Measurements from ENCODE around the gene P3R3URF. TPM values are rescaled to one million over a fixed set of nuclear protein-coding genes. Genes with fewer than 3 reads are reported as not detected.

P3R3URF gene
- total RNA-seq, 1 donor from 2014 or later: not detected

DNA sequence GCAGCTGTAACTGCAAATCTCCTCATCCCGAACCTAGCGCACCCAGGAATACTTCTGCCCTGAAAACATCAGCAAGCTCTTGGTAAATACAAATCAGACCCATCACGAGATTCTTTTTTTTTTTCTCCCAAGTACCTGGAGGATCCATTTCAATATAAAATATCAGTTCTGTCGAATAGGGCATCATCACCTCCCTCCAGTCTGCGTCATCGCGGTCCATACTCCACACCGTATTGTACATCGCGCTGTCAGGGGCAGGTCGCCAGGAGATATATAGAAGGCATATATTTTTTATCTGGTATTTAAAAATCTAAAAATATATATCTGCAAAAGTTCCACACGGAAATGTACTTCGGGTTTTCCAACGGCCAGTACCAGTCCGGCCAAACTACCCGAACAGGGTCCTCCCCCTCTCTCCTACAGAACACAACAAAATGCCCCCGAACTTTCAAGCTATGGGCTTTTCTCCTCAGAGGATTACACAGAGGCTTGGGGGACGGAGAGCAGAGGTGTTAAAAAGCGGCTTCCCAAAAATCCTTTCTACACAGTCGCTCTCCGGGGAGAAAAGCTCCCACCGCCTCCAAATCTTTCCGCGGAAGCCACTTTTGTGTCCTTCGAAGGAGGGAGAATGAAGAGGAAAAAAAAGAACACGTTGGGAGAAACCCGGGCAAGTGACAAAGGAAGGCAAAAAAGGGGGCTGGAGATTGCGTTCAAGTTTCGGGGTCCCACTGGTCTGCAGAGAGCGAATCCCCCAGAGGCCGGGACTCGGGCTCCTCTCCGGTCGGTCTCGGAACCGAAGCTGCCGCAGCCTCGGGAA lies 44.4 kb downstream of the P3R3URF start:
- DNase-seq (ENCODE audit: low spot score): peak; percentile 74

DNA sequence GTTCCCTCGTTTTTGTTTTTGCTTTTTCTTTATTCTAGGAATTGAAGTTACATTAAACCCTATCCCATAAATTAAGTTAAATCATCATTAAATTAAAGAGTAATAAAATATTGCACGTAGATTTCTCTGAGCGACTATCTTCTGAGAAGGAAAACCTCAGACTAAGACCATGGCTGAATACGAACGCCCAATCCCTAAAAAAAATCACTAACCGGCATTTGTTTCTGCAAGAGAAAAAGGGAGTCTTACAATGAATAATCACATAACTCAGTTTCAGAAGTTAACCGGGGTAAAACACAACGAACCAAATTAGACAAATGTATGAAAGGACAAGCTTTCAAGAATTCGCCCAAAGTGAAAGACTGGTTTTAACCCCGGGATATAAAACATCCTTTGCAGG lies 45.2 kb downstream of the P3R3URF start:
- Histone ChIP-seq H3K9me3 (ENCODE audit: low read depth) (no peaks in the 10 kb centered on the region), H3K4me2 (peak overlapping the region; percentile 97), H3K9ac (peak overlapping the region; percentile 98), H2AFZ (replicated peaks) (no peak overlapping the region), H4K20me1 (ENCODE audit: low read depth) (peaks cover 52% of the 10 kb centered on the region), H3K36me3 (peaks cover 5% of the 10 kb centered on the region), H3K27ac (peak overlapping the region; percentile 100), H3K27me3 (no peaks in the 10 kb centered on the region), H3K4me3 (peak overlapping the region; percentile 95), H3F3A (ENCODE audit: low read depth) (peaks cover 38% of the 10 kb centered on the region), H3K79me2 (ENCODE audit: low read depth) (peaks cover 62% of the 10 kb centered on the region), H3K4me1 (peaks cover 35% of the 10 kb centered on the region)
- Mint-ChIP-seq H3K36me3 (peaks cover 7% of the 10 kb centered on the region), H3K9me3 (no peaks in the 10 kb centered on the region), H3K4me3 (peak overlapping the region; percentile 97), H3K4me1 (peaks cover 34% of the 10 kb centered on the region), H3K27me3 (ENCODE audit: insufficient read depth, low read depth) (peaks cover 5% of the 10 kb centered on the region), H3K27ac (peak overlapping the region; percentile 99)
- DNase-seq (ENCODE audit: low spot score): no peak
- TF ChIP-seq, protein P1, sequence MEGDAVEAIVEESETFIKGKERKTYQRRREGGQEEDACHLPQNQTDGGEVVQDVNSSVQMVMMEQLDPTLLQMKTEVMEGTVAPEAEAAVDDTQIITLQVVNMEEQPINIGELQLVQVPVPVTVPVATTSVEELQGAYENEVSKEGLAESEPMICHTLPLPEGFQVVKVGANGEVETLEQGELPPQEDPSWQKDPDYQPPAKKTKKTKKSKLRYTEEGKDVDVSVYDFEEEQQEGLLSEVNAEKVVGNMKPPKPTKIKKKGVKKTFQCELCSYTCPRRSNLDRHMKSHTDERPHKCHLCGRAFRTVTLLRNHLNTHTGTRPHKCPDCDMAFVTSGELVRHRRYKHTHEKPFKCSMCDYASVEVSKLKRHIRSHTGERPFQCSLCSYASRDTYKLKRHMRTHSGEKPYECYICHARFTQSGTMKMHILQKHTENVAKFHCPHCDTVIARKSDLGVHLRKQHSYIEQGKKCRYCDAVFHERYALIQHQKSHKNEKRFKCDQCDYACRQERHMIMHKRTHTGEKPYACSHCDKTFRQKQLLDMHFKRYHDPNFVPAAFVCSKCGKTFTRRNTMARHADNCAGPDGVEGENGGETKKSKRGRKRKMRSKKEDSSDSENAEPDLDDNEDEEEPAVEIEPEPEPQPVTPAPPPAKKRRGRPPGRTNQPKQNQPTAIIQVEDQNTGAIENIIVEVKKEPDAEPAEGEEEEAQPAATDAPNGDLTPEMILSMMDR (IDR thresholded peaks at IDR 0.05): no peak
- TF ChIP-seq EZH2phosphoT487 (IDR thresholded peaks at IDR 0.05) (no peak), EZH2 (IDR thresholded peaks at IDR 0.05) (no peak)

More for the DNA sequence above, 44.4 kb downstream of the P3R3URF start:
- H3K79me2 ChIP-seq (ENCODE audit: low read depth): peaks cover 54% of the 10 kb centered on the region
- H3K4me1 Mint-ChIP-seq: peaks cover 43% of the 10 kb centered on the region
- TF ChIP-seq EZH2phosphoT487 (IDR thresholded peaks at IDR 0.05) (no peak), EZH2 (IDR thresholded peaks at IDR 0.05) (no peak)
- TF ChIP-seq, protein P1 (IDR thresholded peaks at IDR 0.05): no peak
- peak overlapping the region; percentile 97 for H3K4me3 Mint-ChIP-seq
- H2AFZ ChIP-seq (replicated peaks): no peak overlapping the region
- peaks cover 44% of the 10 kb centered on the region for H4K20me1 ChIP-seq (ENCODE audit: low read depth)
- no peaks in the 10 kb centered on the region for H3K9me3 ChIP-seq (ENCODE audit: low read depth)
- H3K27me3 ChIP-seq: no peaks in the 10 kb centered on the region
- H3K4me3 ChIP-seq: peak overlapping the region; percentile 95
- H3K9me3 Mint-ChIP-seq: no peaks in the 10 kb centered on the region
- peaks cover 43% of the 10 kb centered on the region for H3K4me1 ChIP-seq
- H3K4me2 ChIP-seq: peak overlapping the region; percentile 97
- H3K9ac ChIP-seq: peak overlapping the region; percentile 98
- peaks cover 44% of the 10 kb centered on the region for H3F3A ChIP-seq (ENCODE audit: low read depth)
- H3K36me3 Mint-ChIP-seq: peaks cover 7% of the 10 kb centered on the region
- H3K27ac ChIP-seq: peak overlapping the region; percentile 100
- peak overlapping the region; percentile 100 for H3K27ac Mint-ChIP-seq
- H3K27me3 Mint-ChIP-seq (ENCODE audit: insufficient read depth, low read depth): peaks cover 5% of the 10 kb centered on the region
- peaks cover 5% of the 10 kb centered on the region for H3K36me3 ChIP-seq

DNA sequence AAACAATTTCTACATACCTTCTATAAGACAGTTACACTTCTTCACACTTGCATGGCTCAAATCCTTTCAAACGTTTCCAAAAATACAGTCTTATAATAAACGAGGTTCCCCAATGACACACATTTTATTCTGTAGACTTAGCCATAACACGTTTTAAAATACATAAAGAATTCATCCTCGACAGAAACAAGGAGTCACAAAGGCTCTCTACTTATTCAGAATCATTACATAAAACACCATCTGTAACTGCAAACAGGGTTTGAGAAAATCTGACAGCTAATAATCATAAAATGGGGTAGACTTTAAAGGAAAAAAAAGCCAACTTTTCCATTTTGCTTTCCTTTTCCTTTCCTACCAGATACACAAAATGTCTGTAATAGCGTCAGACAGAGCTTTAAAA lies 45.7 kb downstream of the P3R3URF start:
- Histone ChIP-seq H4K20me1 (ENCODE audit: low read depth) (peaks cover 57% of the 10 kb centered on the region), H3K4me2 (peak overlapping the region; percentile 97), H3F3A (ENCODE audit: low read depth) (peaks cover 38% of the 10 kb centered on the region), H2AFZ (replicated peaks) (no peak overlapping the region), H3K4me3 (peak overlapping the region; percentile 95), H3K27ac (no peak overlapping the region), H3K79me2 (ENCODE audit: low read depth) (peaks cover 67% of the 10 kb centered on the region), H3K9me3 (ENCODE audit: low read depth) (no peaks in the 10 kb centered on the region), H3K9ac (peak overlapping the region; percentile 98), H3K36me3 (peaks cover 5% of the 10 kb centered on the region), H3K4me1 (peaks cover 34% of the 10 kb centered on the region), H3K27me3 (no peaks in the 10 kb centered on the region)
- Mint-ChIP-seq H3K4me3 (peak overlapping the region; percentile 97), H3K9me3 (no peaks in the 10 kb centered on the region), H3K4me1 (peaks cover 33% of the 10 kb centered on the region), H3K27me3 (ENCODE audit: insufficient read depth, low read depth) (peaks cover 5% of the 10 kb centered on the region), H3K27ac (peak overlapping the region; percentile 81), H3K36me3 (peaks cover 9% of the 10 kb centered on the region)
- no peak for DNase-seq (ENCODE audit: low spot score)
- TF ChIP-seq, protein P1 (IDR thresholded peaks at IDR 0.05): no peak
- TF ChIP-seq EZH2phosphoT487 (IDR thresholded peaks at IDR 0.05) (no peak), EZH2 (IDR thresholded peaks at IDR 0.05) (no peak)

Measured in neural progenitor cell (in vitro differentiated cells).